Lower leg skin (tissue), 4 donors: Measurements from ENCODE around the gene TMEM151B. TPM values are rescaled to one million over a fixed set of nuclear protein-coding genes. Genes with fewer than 3 reads are reported as not detected.
"Not testable (repeated sequence)": the region's sequence is repeated elsewhere in the genome, so short reads cannot be mapped to it uniquely, and the experiment has no call there.

ENCODE experiments used
- DNase-seq, 2 donors: peaks; one replicate each; pipeline ENCODE4 v3.0.0-alpha.2; 2019; ENCODE audit warnings: low spot score in 2 of 2
- H3K4me3 ChIP-seq: fragments of 200-600 bp; sonication (generic); 2 replicates; pipeline ENCODE4 v1.5.1; 2017; ENCODE audit warnings: mild to moderate bottlenecking, low read depth; ENCODE audit not compliant: poor library complexity, severe bottlenecking
- POLR2A ChIP-seq, 2 donors: fragments of 450-650 bp; IDR thresholded peaks; one replicate each; pipeline ENCODE4 v1.6.1; 2016 to 2017; ENCODE audit warnings: antibody characterized with exemption in 2 of 2, mild to moderate bottlenecking in 1 of 2, moderate library complexity in 1 of 2
- WGBS, 2 donors: methylation state at CpG; one replicate each; pipeline ENCODE4 v1.1.5; 2018; 5-methylcytosine and 5-hydroxymethylcytosine counted together
- intact Hi-C: fragments of 100-400 bp; cut with DNase I; formaldehyde crosslinking; loops from one replicate; pipeline ENCODE4 v1.15.0; 2023; ENCODE audit warnings: low total_unique reads
- total RNA-seq, 4 donors: library from RNA; depleted of rRNA; stranded (reverse); fragments of >200 nt; gene quantifications; one replicate each; pipeline ENCODE4 v1.1.0, GENCODE V29; 2016
- TF ChIP-seq, protein P1 (sequence below), 3 donors: fragments of 450-650 bp; IDR thresholded peaks; one replicate each; pipeline ENCODE4 v1.5.1; 2016; ENCODE audit warnings: antibody characterized with exemption in 3 of 3, mild to moderate bottlenecking in 3 of 3, moderate library complexity in 2 of 3

TMEM151B gene
- total RNA-seq, 4 donors from 2014 or later, result 0.10 to 0.42 TPM; not detected in 2

GRCh38 chr6:44309631-44310030 is 39.4 kb downstream of the TMEM151B start:
- TF ChIP-seq, protein P1, sequence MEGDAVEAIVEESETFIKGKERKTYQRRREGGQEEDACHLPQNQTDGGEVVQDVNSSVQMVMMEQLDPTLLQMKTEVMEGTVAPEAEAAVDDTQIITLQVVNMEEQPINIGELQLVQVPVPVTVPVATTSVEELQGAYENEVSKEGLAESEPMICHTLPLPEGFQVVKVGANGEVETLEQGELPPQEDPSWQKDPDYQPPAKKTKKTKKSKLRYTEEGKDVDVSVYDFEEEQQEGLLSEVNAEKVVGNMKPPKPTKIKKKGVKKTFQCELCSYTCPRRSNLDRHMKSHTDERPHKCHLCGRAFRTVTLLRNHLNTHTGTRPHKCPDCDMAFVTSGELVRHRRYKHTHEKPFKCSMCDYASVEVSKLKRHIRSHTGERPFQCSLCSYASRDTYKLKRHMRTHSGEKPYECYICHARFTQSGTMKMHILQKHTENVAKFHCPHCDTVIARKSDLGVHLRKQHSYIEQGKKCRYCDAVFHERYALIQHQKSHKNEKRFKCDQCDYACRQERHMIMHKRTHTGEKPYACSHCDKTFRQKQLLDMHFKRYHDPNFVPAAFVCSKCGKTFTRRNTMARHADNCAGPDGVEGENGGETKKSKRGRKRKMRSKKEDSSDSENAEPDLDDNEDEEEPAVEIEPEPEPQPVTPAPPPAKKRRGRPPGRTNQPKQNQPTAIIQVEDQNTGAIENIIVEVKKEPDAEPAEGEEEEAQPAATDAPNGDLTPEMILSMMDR (IDR thresholded peaks at IDR 0.05), result no peak
- no peak for TF ChIP-seq POLR2A (IDR thresholded peaks at IDR 0.05)
- DNase-seq, result no peak
- intact Hi-C loops, result no loop called here
- no peak overlapping the region for H3K4me3 ChIP-seq

DNA sequence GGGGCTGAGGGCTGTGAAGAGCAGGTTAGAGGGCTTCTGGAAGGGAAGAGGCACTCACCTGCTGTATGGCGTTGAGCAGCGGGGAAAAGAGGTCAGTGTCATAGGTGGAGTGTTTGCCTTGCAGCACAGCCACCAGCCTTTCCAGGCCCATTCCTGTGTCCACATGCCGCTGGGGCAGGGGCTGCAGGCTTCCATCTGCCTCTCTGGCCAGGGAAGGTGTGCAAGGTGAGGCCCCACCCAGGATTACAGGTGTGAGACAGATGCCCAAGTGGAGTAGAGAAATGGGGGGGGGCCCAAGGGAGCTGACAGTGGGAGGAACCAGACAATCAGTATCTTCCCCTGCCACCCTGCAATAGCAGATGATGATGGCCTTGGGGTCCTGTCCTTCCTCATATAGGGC is 40.0 kb downstream of the TMEM151B start:
- WGBS, 2 donors, result 99 to 100% methylated on average over 2 to 3 of the region's 3 CpGs
- intact Hi-C loops, result no loop called here
- H3K4me3 ChIP-seq, result no peak overlapping the region
- no peak for DNase-seq
- TF ChIP-seq, protein P1 (IDR thresholded peaks at IDR 0.05), result no peak

- H3K4me3 ChIP-seq, result no peak overlapping the region
- intact Hi-C loops, result no loop called here
- no peak for TF ChIP-seq POLR2A (IDR thresholded peaks at IDR 0.05)
- TF ChIP-seq, protein P1 (IDR thresholded peaks at IDR 0.05), result no peak
- 64 to 97% methylated on average over 2 of the region's 2 CpGs for WGBS, 2 donors
- no peak for DNase-seq
Observed at GRCh38 chr6:44311304-44311703, 41.1 kb downstream of the TMEM151B start.

- no peak overlapping the region for H3K4me3 ChIP-seq
- intact Hi-C loops, result no loop called here
- 60 to 80% methylated on average over 3 of the region's 3 CpGs for WGBS, 2 donors
- DNase-seq, result no peak
- TF ChIP-seq, protein P1 (IDR thresholded peaks at IDR 0.05), result no peak
- no peak for TF ChIP-seq POLR2A (IDR thresholded peaks at IDR 0.05)
Observed at GRCh38 chr6:44311767-44312166, 41.5 kb downstream of the TMEM151B start.

- H3K4me3 ChIP-seq, result peak within 1 kb of the TSS; percentile 96
- intact Hi-C loops, result no loop called here
- WGBS, 2 donors, result 2 to 3% methylated on average over 38 to 52 of the region's 52 CpGs
- TF ChIP-seq, protein P1 (IDR thresholded peaks at IDR 0.05), result peak in 1 of 3 donors; percentile 79
- no peak for TF ChIP-seq POLR2A (IDR thresholded peaks at IDR 0.05)
- peak; percentile 82 to 97 for DNase-seq
Observed at GRCh38 chr6:44312901-44313788, 42.9 kb downstream of the TMEM151B start, which contains the start of gene AARS2. Gene AARS2 (minus strand): TSS chr6:44313347. CDS start chr6:44313323, 24 bp downstream.

DNA sequence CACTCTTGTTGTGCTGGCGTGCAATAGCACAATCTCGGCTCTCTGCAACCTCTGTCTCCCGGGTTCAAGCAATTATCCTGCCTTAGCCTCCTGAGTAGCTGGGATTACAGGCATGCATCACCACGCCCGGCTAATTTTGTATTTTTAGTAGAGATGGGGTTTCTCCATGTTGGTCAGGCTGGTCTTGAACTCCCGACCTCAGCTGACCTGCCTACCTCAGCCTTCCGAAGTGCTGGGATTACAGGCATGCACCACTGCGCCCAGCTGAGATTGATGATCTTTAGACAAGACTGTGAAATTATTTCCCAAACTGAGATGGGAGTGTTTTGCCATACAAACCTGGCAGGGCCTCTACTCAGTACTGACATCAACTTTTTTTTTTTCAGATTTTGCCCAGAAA is 44.4 kb downstream of the TMEM151B start:
- 94% methylated on average over 8 of the region's 8 CpGs for WGBS, 2 donors
- DNase-seq, intact Hi-C loops, H3K4me3 ChIP-seq: not testable (repeated sequence)
